CD4-positive, alpha-beta T cell treated with Interleukin-15 for 4 hours (primary cell): ENCODE data around the gene MRPL36.
"Not testable (repeated sequence)": the region's sequence is repeated elsewhere in the genome, so short reads cannot be mapped to it uniquely, and the experiment has no call there.

Experiments
- DNase-seq: peaks from one replicate; pipeline ENCODE4 v3.0.0-alpha.2; 2020; ENCODE audit warnings: low spot score

MRPL36 gene

GRCh38 chr5:1815071-1815786 is 15.6 kb upstream of the MRPL36 start:
- no peak for DNase-seq

- DNase-seq = no peak
Measured at GRCh38 chr5:1814183-1815020, 14.8 kb upstream of the MRPL36 start.

- DNase-seq = no peak
Measured at GRCh38 chr5:1810581-1811101, 11.0 kb upstream of the MRPL36 start.

GRCh38 chr5:1809416-1810035 is 9.9 kb upstream of the MRPL36 start:
- no peak for DNase-seq

GRCh38 chr5:1808439-1808838 is 8.8 kb upstream of the MRPL36 start:
- no peak for DNase-seq

- DNase-seq = no peak
Measured at GRCh38 chr5:1807451-1808185, 8.0 kb upstream of the MRPL36 start.

- no peak for DNase-seq
Measured at GRCh38 chr5:1806974-1807373, 7.3 kb upstream of the MRPL36 start.

GRCh38 chr5:1806199-1806598 is 6.6 kb upstream of the MRPL36 start:
- no peak for DNase-seq

GRCh38 chr5:1805736-1806135 is 6.1 kb upstream of the MRPL36 start:
- DNase-seq = no peak

GRCh38 chr5:1805326-1805725 is 5.7 kb upstream of the MRPL36 start:
- DNase-seq = no peak

GRCh38 chr5:1804001-1804690 is 4.5 kb upstream of the MRPL36 start:
- DNase-seq = no peak

GRCh38 chr5:1803192-1803591 is 3.6 kb upstream of the MRPL36 start:
- no peak for DNase-seq

GRCh38 chr5:1801967-1802295 is 2.3 kb upstream of the MRPL36 start:
- no peak for DNase-seq

- peak; percentile 78 for DNase-seq
Measured at GRCh38 chr5:1801222-1801966, 1.8 kb upstream of the MRPL36 start, which contains the start of gene NDUFS6. NDUFS6 (plus strand) TSS chr5:1801407; CDS start chr5:1801418, 11 bp downstream.

GRCh38 chr5:1800472-1801221 is 1.0 kb upstream of the MRPL36 start:
- DNase-seq = peak; percentile 50

GRCh38 chr5:1799110-1799601 is 481 bp downstream of the MRPL36 start:
- no peak for DNase-seq

GRCh38 chr5:1798589-1798988 is 1.0 kb downstream of the MRPL36 start:
- not testable (repeated sequence) for DNase-seq

- DNase-seq = no peak
Measured at GRCh38 chr5:1797855-1798254, 1.8 kb downstream of the MRPL36 start.

GRCh38 chr5:1797103-1797800 is 2.4 kb downstream of the MRPL36 start:
- no peak for DNase-seq
